EH (cell line): ENCODE measurements around the gene DCTD.
"Not testable (repeated sequence)": the region's sequence is repeated elsewhere in the genome, so short reads cannot be mapped to it uniquely, and the experiment has no call there.

ENCODE experiments used
- DNase-seq: peaks from one replicate; pipeline ENCODE4 v3.0.0-alpha.2; 2015; ENCODE audit warnings: low read depth

DCTD gene

GRCh38 chr4:182920676-182921075 lies 3.5 kb upstream of the DCTD start:
- no peak for DNase-seq

DNA sequence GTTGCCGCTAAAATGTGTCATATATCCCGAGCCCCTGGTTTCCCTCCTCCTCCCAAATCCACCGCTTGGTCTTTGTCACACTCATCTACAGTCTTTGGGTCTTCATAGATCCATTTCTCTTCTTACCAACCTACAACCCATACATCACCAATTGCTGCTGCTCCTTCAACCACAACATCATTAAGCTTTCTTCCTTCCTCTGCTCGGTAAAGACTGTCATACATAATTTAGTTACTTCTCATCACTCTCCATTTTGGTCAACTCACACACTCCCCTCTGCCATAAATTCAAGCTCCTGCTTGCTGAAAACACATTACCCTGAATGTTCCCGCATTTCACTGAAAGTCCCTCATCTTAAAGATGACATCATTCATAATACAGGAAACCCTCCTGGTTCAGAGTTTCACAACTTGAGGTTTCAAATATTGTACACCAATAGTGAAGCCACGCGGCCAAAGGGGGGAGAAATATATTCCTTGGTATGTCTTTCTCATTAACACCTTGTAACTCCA lies 1.7 kb upstream of the DCTD start:
- DNase-seq, result no peak

DNA sequence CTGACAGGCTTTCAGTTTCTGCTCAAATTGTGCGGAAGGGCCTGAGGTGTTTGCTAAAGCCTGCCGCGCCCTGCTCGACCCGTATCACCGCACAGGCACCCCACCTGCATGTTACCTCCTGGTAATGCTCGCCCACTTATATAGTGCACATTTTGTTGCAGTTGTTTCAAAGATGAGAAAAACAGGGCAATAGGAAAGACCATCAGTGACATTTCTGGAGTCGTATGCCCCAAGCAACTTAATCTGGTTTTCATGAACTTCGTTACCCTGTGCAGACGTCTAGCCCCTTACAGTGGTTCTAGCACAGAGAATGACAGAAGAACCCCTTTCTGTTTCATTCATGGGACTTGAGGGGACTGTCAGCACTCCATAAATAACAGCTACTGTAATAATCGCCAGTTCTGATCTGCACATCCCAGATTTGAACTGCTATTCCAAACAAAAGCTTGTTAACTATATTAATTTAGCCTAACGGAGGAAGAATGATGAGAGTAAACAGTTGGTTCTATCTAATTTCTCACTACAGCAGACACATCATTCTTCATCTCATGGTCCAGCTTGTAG lies 940 bp upstream of the DCTD start:
- DNase-seq, result no peak

- DNase-seq, result peak; percentile 83
Observed at GRCh38 chr4:182916483-182917181, 554 bp downstream of the DCTD start.

DNA sequence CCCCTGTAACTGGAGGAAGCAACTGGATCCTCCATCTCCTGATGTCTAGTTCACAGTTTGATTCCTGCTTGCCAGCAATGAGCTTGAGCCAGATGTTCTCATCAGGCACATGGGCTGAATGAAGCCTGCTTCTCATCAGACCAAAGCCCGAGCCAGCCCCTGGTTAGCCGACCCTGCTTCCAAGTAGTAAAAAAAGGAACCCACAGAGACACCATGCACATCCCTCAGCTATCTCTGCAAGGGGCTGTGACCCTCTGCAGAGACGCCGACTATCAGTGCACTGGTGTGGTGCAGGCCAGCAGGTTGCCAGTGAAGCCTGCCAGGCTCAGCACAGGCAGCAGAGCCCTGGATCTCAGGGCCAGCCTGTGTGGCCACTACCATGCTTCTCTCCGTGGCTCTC lies 2.8 kb downstream of the DCTD start:
- no peak for DNase-seq

GRCh38 chr4:182913621-182914020 lies 3.6 kb downstream of the DCTD start:
- DNase-seq, result peak; percentile 53

- no peak for DNase-seq
Observed at GRCh38 chr4:182913036-182913435, 4.2 kb downstream of the DCTD start.

- DNase-seq, result no peak
Observed at GRCh38 chr4:182908124-182908523, 9.1 kb downstream of the DCTD start.

- no peak for DNase-seq
Observed at GRCh38 chr4:182907396-182907795, 9.8 kb downstream of the DCTD start.

- DNase-seq, result no peak
Observed at GRCh38 chr4:182906786-182907185, 10.4 kb downstream of the DCTD start.

DNA sequence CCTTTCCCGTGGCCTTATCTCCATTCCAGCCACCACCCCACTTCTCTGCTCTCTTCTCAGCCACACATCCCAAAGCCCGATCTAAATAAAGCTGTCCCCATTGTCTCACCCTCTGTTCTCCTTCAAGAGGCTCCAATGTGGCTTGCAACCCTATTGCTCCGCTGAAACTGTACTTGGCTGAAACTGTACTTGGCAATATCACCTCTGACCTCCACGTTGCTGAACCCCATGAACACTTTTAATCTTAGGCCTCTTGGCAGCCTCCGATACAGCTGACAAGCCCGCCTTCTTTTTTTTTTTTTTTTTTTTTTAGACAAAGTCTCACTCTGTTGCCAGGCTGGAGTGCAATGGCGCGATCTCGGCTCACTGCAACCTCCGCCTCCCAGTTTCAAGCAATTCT lies 12.1 kb downstream of the DCTD start:
- no peak for DNase-seq

- DNase-seq, result no peak
Observed at GRCh38 chr4:182904211-182904761, 12.9 kb downstream of the DCTD start.

- no peak for DNase-seq
Observed at GRCh38 chr4:182903013-182903412, 14.2 kb downstream of the DCTD start.

DNA sequence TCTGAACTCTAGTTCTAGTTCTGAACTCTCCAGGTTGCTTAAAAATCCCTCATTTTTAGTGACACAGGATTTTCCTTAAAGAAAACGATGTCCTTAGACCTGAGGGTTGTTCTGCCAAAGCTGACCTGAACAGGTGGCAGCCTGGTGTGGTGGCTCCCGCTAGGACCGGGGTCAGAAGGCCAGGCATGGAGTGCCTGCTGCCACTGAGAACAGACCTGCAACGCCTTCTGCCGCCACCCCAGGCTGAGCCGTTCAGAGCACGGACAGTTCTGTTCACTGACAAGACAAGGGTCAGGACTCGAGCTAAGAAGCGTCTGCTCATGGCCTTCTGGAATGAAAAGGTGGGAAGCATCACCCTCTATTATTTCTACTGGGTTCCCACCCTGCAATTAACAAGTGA lies 15.8 kb downstream of the DCTD start:
- no peak for DNase-seq

DNA sequence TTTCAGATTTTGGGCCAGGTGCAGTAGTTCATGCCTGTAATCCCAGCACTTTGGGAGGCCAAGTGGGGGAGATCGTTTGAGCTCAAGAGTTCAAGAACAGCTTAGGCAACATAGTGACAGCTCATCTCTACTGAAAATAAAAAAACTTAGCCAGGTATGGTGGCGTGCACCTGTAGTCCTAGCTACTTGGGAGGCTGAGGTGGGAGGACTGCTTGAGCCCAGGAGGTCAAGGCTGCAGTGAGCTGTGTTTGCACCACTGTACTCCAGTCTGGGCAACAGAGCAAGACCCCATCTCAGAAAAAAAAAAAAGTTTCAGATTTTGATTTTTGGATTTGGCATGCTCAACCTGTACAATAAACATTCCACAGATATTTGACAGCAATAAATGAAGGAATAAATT lies 17.2 kb downstream of the DCTD start:
- DNase-seq, result not testable (repeated sequence)

DNA sequence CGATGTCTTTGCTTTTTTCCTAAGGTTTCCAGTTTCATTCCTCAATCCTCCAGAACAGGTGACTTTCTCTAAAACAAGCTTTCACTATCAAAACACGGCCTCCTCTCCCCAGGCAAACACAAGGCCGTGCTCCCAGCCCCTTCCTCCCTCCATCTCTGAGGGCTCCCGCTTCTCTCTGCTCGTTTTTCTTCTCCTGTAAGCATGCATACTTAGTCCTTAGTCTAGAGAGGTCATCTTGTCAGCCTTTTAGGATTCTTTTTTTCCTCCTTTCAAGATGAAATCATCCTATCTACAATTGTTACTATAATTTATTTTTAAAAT lies 18.7 kb downstream of the DCTD start:
- no peak for DNase-seq

- DNase-seq, result no peak
Observed at GRCh38 chr4:182897601-182898478, 19.3 kb downstream of the DCTD start.

DNA sequence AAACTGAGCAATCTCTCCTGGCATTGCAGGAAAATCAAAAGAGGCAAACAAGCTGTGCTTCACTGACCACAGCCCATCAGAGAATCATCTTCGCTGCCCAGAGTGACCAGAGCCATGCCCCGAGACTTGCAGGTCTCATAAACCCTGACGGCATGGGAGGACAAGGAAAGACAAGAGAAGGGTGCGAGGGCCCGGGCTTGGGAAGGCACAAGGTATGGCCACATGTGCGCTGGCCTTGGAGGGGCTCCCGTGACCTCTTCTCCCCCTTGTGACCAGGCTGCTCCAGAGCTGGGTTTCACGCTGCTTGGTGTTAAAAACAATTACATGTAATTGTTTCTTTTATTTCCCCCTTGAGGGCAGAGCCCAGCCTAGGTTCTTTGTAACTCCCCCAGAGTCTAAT lies 20.8 kb downstream of the DCTD start:
- DNase-seq, result no peak

DNA sequence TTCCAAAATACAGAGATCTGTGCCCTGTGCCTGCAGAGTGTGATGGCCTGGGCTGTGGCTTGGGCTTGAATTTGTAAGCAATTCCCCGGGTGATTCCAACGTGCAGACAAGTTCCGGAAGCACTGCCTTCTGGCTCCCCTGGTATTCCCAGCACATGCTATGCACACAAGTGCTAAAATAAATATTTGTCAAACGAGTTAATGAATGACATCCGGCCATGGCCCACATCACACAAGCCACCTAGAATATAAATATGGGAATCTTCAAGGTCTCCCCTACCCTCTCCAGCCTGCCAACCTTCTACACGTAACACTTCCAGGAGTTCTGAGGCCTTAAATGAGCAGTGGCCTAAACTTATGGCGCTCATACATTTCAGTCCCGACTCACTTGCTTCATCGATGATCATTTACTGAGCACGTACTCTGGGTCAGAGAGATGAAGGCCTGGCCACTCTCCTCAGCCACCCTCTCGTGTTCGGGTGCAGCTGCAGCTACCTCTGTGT lies 21.3 kb downstream of the DCTD start:
- DNase-seq, result no peak

DNA sequence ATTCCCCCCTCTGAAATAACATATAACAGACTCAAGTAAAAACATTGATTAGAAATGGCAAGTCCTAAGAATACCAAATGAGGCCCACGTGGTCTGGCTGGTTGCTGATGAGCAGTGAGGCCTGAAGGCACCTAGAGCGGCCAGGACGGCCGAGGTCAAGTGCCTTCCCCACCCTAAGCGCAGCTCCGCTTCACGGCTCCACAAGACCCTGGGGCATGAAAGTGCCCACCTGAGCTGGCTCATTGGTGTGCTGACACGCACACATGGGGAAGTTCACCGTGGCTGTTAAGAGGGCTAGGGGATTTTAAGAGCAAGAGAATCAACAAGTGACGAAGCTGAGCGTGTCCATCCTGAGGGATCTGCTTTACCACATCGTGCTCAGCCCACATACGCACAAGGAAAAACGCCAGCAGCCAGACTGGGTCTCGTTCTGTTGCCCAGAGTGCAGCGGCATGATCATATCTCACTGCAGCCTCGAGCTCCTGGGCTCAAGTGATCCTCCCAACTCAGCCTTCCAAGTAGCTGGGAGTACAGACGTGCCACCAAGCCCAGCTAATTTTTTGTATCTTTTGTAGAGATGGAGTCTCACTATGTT lies 22.4 kb downstream of the DCTD start:
- no peak for DNase-seq

GRCh38 chr4:182893474-182894080 lies 23.6 kb downstream of the DCTD start:
- no peak for DNase-seq

DNA sequence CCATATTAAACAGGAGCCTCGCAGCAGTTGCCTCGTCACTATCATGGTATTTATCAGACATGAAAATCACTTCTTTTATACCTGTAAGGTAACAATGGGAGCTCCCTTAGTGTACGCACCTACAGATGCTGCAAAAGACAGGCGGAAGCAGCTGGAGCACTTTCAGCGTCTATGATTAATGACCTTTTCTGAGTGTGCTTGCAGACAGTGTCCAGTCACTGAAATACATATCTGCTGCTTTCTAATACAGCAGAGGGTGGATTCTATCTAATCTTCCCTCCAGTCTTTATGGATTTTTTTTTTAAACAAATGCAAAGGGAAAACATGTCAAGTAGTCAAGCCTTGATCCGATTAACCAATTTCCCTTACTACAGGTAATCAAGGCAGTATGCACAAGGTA lies 24.1 kb downstream of the DCTD start:
- DNase-seq, result no peak
